Measurements from ENCODE around the gene CLDN25. TPM values are rescaled to one million over a fixed set of nuclear protein-coding genes. Genes with fewer than 3 reads are reported as not detected.

Gene CLDN25
- total and polyA plus RNA-seq, 2 donors (not counting 3 experiments of a cell fraction or from before 2014, with no cell fraction given): not detected

- no peak overlapping the region for H3K4me2 ChIP-seq (ENCODE audit: insufficient read depth, low read length)
- BruUV-seq (replicated peaks): no TSS peak
- dilution Hi-C loops (cut with MboI; ENCODE audit: extremely low pct_ligation_motif_present, low sequenced_read_pairs) (no loop called here), intact Hi-C loops (cut with micrococcal nuclease) (loop anchor here (2.0 kb wide), 1 partner anchor 426 kb away; no protein-coding TSS in a partner anchor)
- no peaks in the 10 kb centered on the region for H4K20me1 ChIP-seq (replicated peaks; ENCODE audit: control insufficient read depth, extremely low read depth, insufficient read depth, low read length)
- DNase-seq (ENCODE audit: low read depth, low spot score) (peak; percentile 18), FAIRE-seq (peak; percentile 64)
- TF ChIP-seq POLR2AphosphoS5 (IDR thresholded peaks at IDR 0.05; ENCODE audit: insufficient read depth, low read depth, low read length) (no peak), MYC (IDR thresholded peaks at IDR 0.05; ENCODE audit: low read depth, low read length) (no peak), MAX (IDR thresholded peaks at IDR 0.05; ENCODE audit: insufficient read depth, insufficient read length) (no peak), GATA2 (IDR thresholded peaks at IDR 0.05; ENCODE audit: insufficient read depth, insufficient read length, low read depth, low read length) (no peak), POLR2A (IDR thresholded peaks at IDR 0.05; ENCODE audit: low read depth, low read length) (no peak), EZH2 (IDR thresholded peaks at IDR 0.05; ENCODE audit: borderline replicate concordance, low read depth, low read length, severe bottlenecking) (no peak), FOS (IDR thresholded peaks at IDR 0.05; ENCODE audit: borderline replicate concordance, insufficient read depth, low read length) (no peak), CTCF (IDR thresholded peaks at IDR 0.05; ENCODE audit: extremely low read depth in 1 of 2, insufficient read depth in 1 of 2, low read depth in 1 of 2, low read length in 2 of 2) (no peak), JUN (IDR thresholded peaks at IDR 0.05; ENCODE audit: borderline replicate concordance, insufficient read depth, insufficient read length, low read depth) (no peak)
- CTCF ChIA-PET: interaction anchor here (0.7 to 2.7 kb wide), 6 partner anchors 8 to 1143 kb away, joined by 3 to 10 read pairs (median 4); partner anchors contain the start of gene TTC12
- H3K4me3 ChIP-seq (replicated peaks in 1 of 3; ENCODE audit: insufficient read depth in 1 of 3, low read depth in 1 of 3, low read length in 3 of 3): no peak overlapping the region
- no peak overlapping the region for H3K9ac ChIP-seq (replicated peaks; ENCODE audit: extremely low read depth, insufficient read depth, low read length)
- peaks cover 5 to 14% of the 10 kb centered on the region in 2 experiments for H3K36me3 ChIP-seq (ENCODE audit: control insufficient read depth in 2 of 2, extremely low read depth in 1 of 2, insufficient read depth in 2 of 2, low read length in 2 of 2)
- no peak overlapping the region for H2AFZ ChIP-seq (ENCODE audit: low read depth, low read length)
- no peak overlapping the region for H3K27ac ChIP-seq (ENCODE audit: insufficient read depth, low read depth, low read length)
- no peaks in the 10 kb centered on the region for H3K9me3 ChIP-seq (replicated peaks; ENCODE audit: control insufficient read depth, insufficient read depth, low read length)
- H3K27me3 ChIP-seq (ENCODE audit: control insufficient read depth in 2 of 2, insufficient read depth in 2 of 2, low read length in 2 of 2): no peaks in the 10 kb centered on the region
- H3K79me2 ChIP-seq (ENCODE audit: control insufficient read depth, insufficient read depth, low read length): no peaks in the 10 kb centered on the region
- H3K9me1 ChIP-seq (replicated peaks; ENCODE audit: control insufficient read depth, extremely low read depth, insufficient read depth, low read length): no peaks in the 10 kb centered on the region
- POLR2A ChIA-PET: no interaction called here
- no peaks in the 10 kb centered on the region for H3K4me1 ChIP-seq (ENCODE audit: control insufficient read depth, extremely low read depth, insufficient read depth, low read length)
Measured at GRCh38 chr11:113730887-113731726, 48.5 kb upstream of the CLDN25 start.

All from endothelial cell of umbilical vein (primary cell).